BE2C (cell line): ENCODE data around the gene IGFBP2.

Source experiments
- DNase-seq: peaks from one replicate; pipeline ENCODE4 v3.0.0-alpha.2; 2020
- H3K27me3 ChIP-seq: fragments of 250-450 bp; sonication (Bioruptor Pico); 2 replicates; pipeline ENCODE4 v1.5.1; 2020; ENCODE audit warnings: mild to moderate bottlenecking
- H3K36me3 ChIP-seq: fragments of 250-450 bp; sonication (Bioruptor Pico); 2 replicates; pipeline ENCODE4 v1.5.1; 2020; ENCODE audit warnings: mild to moderate bottlenecking
- H3K4me1 ChIP-seq: fragments of 250-450 bp; sonication (Bioruptor Pico); 2 replicates; pipeline ENCODE4 v1.5.1; 2020
- H3K4me3 ChIP-seq: 2 replicates; pipeline ENCODE4 v1.5.1; 2011; ENCODE audit warnings: low read depth, low read length
- H3K9me3 ChIP-seq: fragments of 250-450 bp; sonication (Bioruptor Pico); 2 replicates; pipeline ENCODE4 v1.5.1; 2020
- TF ChIP-seq, protein P1 (sequence below): IDR thresholded peaks from 2 replicates; pipeline ENCODE4 v1.5.1; 2012; ENCODE audit warnings: mild to moderate bottlenecking, low read depth, low read length

Gene IGFBP2

DNA sequence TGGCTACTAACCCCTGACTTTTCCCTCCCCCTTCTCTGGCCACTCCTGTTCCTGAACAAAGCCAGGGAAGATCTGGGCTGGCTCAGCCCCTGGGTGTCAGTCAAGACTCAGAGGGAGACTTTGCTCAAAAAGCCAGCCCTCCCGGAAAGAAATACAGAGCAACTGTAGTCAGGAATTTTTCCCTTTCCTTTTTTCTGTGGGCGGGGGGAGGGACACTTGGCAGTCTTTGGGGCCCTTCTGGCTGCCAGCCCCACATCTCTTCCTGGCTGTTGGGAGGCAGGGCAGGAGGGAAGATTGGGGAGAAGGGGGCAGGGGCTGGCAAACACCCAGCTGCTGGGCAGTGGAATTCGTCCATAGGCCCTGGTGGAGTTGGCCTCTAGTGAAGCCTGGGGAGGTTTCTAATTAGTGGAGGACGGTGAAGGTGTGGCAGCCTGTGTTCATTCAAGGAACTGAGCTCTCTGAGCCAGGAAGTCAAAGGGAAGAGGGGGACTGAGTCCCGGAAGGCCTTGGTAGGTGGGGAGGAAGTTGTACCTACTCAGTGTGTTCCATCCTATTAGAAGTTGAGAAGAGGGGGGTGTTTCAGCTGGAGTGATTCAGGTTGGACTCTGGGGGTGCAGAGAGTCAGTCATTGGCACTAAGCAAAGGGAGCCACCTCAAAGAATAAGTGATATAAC, 10.9 kb downstream of the IGFBP2 start:
- Histone ChIP-seq H3K9me3 (no peaks in the 10 kb centered on the region), H3K4me3 (no peak overlapping the region), H3K4me1 (peaks cover 12% of the 10 kb centered on the region), H3K36me3 (peaks cover 15% of the 10 kb centered on the region), H3K27me3 (no peaks in the 10 kb centered on the region)
- TF ChIP-seq, protein P1, sequence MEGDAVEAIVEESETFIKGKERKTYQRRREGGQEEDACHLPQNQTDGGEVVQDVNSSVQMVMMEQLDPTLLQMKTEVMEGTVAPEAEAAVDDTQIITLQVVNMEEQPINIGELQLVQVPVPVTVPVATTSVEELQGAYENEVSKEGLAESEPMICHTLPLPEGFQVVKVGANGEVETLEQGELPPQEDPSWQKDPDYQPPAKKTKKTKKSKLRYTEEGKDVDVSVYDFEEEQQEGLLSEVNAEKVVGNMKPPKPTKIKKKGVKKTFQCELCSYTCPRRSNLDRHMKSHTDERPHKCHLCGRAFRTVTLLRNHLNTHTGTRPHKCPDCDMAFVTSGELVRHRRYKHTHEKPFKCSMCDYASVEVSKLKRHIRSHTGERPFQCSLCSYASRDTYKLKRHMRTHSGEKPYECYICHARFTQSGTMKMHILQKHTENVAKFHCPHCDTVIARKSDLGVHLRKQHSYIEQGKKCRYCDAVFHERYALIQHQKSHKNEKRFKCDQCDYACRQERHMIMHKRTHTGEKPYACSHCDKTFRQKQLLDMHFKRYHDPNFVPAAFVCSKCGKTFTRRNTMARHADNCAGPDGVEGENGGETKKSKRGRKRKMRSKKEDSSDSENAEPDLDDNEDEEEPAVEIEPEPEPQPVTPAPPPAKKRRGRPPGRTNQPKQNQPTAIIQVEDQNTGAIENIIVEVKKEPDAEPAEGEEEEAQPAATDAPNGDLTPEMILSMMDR, result no peak
- no peak for DNase-seq

GRCh38 chr2:216644842-216645635, 11.8 kb downstream of the IGFBP2 start:
- peaks cover 11% of the 10 kb centered on the region for H3K36me3 ChIP-seq

DNA sequence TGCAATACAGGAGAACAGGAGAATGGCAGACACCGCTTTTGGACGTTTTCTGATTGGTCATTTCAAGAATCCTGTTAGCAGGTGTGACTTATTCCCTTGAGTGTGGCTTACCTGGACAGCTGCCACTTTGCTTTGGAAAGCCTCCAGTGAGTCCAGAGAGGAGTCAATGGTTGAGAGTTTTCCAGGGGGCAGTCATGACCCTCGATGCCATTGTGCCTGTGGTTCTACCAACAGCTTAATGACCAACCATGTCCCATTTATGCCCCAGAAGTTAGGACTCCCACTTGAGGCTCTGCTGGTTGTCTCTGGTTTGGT, 12.4 kb downstream of the IGFBP2 start:
- H3K36me3 ChIP-seq, result peaks cover 8% of the 10 kb centered on the region
- no peaks in the 10 kb centered on the region for H3K27me3 ChIP-seq
- no peaks in the 10 kb centered on the region for H3K9me3 ChIP-seq
- no peak overlapping the region for H3K4me3 ChIP-seq
- DNase-seq, result no peak
- peaks cover 12% of the 10 kb centered on the region for H3K4me1 ChIP-seq
- TF ChIP-seq, protein P1, result no peak

More at GRCh38 chr2:216644842-216645635, 11.8 kb downstream of the IGFBP2 start:
- no peak for DNase-seq
- H3K9me3 ChIP-seq, result no peaks in the 10 kb centered on the region
- no peak overlapping the region for H3K4me3 ChIP-seq
- TF ChIP-seq, protein P1, result no peak
- peaks cover 12% of the 10 kb centered on the region for H3K4me1 ChIP-seq
- no peaks in the 10 kb centered on the region for H3K27me3 ChIP-seq

- H3K4me3 ChIP-seq, result no peak overlapping the region
- H3K36me3 ChIP-seq, result peaks cover 7% of the 10 kb centered on the region
- H3K9me3 ChIP-seq, result no peaks in the 10 kb centered on the region
- H3K27me3 ChIP-seq, result no peaks in the 10 kb centered on the region
- DNase-seq, result no peak
- TF ChIP-seq, protein P1, result no peak
- H3K4me1 ChIP-seq, result peaks cover 12% of the 10 kb centered on the region
Measured at GRCh38 chr2:216646116-216646515, 12.9 kb downstream of the IGFBP2 start.

DNA sequence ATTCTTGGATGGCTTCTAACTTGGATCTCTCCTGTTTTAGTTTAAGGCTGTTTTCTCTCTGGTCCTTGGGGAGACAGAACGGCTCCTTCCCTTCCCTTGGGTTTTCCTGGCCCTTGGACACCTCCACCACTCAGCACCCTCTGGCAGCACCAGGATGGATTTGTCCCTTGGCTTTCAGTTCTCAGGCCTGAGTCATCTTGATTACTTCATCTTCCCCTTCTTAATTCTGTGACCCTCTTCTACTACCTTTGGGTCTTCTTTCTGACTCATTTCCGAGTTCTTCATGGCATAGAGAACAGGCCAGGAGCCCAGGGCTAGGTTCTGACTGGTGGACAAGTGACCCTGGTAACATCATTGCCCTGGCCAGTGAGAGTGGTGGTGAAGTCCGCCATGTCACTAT, 14.9 kb downstream of the IGFBP2 start:
- TF ChIP-seq, protein P1, result no peak
- H3K4me1 ChIP-seq, result peaks cover 12% of the 10 kb centered on the region
- no peak overlapping the region for H3K4me3 ChIP-seq
- no peaks in the 10 kb centered on the region for H3K27me3 ChIP-seq
- peaks cover 4% of the 10 kb centered on the region for H3K36me3 ChIP-seq
- no peak for DNase-seq
- H3K9me3 ChIP-seq, result no peaks in the 10 kb centered on the region

DNA sequence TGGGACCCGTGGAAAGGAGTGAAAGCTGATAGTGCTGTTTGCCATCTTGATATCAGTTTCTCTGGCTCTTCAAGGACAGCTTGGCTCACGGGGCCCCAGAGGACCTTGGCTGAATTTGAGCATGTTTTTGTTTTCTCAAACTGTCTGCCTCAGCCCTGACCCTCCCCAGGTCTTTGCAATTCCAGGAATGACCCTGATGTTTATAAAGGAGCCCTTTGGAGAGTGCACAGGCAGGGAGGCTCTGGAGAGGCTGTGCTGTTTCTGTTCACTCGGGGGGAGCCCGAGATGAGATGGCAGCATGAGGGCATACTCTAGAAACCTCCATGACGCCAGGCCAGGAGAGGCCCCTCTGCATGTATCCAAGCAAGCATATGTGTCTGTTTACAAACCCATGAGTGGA, 16.4 kb downstream of the IGFBP2 start:
- TF ChIP-seq, protein P1, result no peak
- peaks cover 4% of the 10 kb centered on the region for H3K36me3 ChIP-seq
- H3K4me3 ChIP-seq, result no peak overlapping the region
- H3K27me3 ChIP-seq, result no peaks in the 10 kb centered on the region
- H3K4me1 ChIP-seq, result peaks cover 6% of the 10 kb centered on the region
- H3K9me3 ChIP-seq, result no peaks in the 10 kb centered on the region
- DNase-seq, result no peak
